CD14-positive monocyte (primary cell): Measurements from ENCODE around the gene C17orf50. TPM values are rescaled to one million over a fixed set of nuclear protein-coding genes. Genes with fewer than 3 reads are reported as not detected.

Experiments used
- DNase-seq, 3 donors: peaks; one replicate each; pipeline ENCODE4 v3.0.0-alpha.2; 2011 to 2022
- H2AFZ ChIP-seq: 2 replicates; pipeline ENCODE4 v1.6.0; 2012; ENCODE audit warnings: mild to moderate bottlenecking, low read depth, low read length, inconsistent platforms; ENCODE audit not compliant: insufficient read depth, poor library complexity, severe bottlenecking
- H3K27ac ChIP-seq, 2 donors: 1 replicate in 1 of 2; 2 replicates in 1 of 2; pipeline ENCODE4 v1.5.1; 2012 to 2013; ENCODE audit warnings: low read length in 2 of 2, control low read depth in 1 of 2, inconsistent platforms in 1 of 2, low read depth in 1 of 2, mild to moderate bottlenecking in 1 of 2
- H3K27me3 ChIP-seq, 2 donors: one replicate each; pipeline versions ENCODE4 v1.6.0 to v1.6.1; 2011 to 2013; ENCODE audit warnings: low read length in 2 of 2; ENCODE audit not compliant: control insufficient read depth in 2 of 2, insufficient read depth in 2 of 2
- H3K36me3 ChIP-seq, 2 donors: replicated peaks in 1 of 2; 1 replicate in 1 of 2; 2 replicates in 1 of 2; pipeline versions ENCODE4 v1.5.1 to v1.6.1; 2012 to 2013; ENCODE audit warnings: low read length in 2 of 2, control low read depth in 1 of 2, inconsistent platforms in 1 of 2, mild to moderate bottlenecking in 1 of 2; ENCODE audit not compliant: insufficient read depth in 2 of 2, control insufficient read depth in 1 of 2
- H3K4me1 ChIP-seq, 2 donors: 1 replicate in 1 of 2; 2 replicates in 1 of 2; pipeline versions ENCODE4 v1.5.1 to v1.6.1; 2012 to 2013; ENCODE audit warnings: low read length in 2 of 2, control low read depth in 1 of 2, inconsistent platforms in 1 of 2, mild to moderate bottlenecking in 1 of 2, moderate library complexity in 1 of 2; ENCODE audit not compliant: insufficient read depth in 2 of 2, control insufficient read depth in 1 of 2
- H3K4me2 ChIP-seq: replicated peaks from 2 replicates; pipeline ENCODE3; 2012; ENCODE audit warnings: low read length, moderate library complexity, mild to moderate bottlenecking; ENCODE audit not compliant: poor library complexity, severe bottlenecking; ENCODE audit errors: extremely low read depth
- H3K4me3 ChIP-seq, 3 experiments: fragments of 200-600 bp in 1 of 3; sonication (generic) in 1 of 3; replicated peaks in 1 of 3; 1 replicate in 2 of 3; 2 replicates in 1 of 3; pipeline ENCODE4 v1.5.1; 2011 to 2013; ENCODE audit warnings: low read length in 3 of 3, mild to moderate bottlenecking in 3 of 3, control low read depth in 2 of 3, low read depth in 2 of 3, inconsistent platforms in 1 of 3, moderate library complexity in 1 of 3
- H3K79me2 ChIP-seq: 2 replicates; pipeline ENCODE4 v1.6.0; 2012; ENCODE audit warnings: mild to moderate bottlenecking, control low read depth, inconsistent platforms, low read length, moderate library complexity; ENCODE audit not compliant: insufficient read depth
- H3K9ac ChIP-seq: 2 replicates; pipeline ENCODE4 v1.6.0; 2017; ENCODE audit warnings: low read length, mild to moderate bottlenecking; ENCODE audit not compliant: insufficient read depth, poor library complexity, severe bottlenecking
- H3K9me3 ChIP-seq, 2 donors: replicated peaks in 1 of 2; 1 replicate in 1 of 2; 2 replicates in 1 of 2; pipeline versions ENCODE4 v1.5.1 to v1.6.1; 2012 to 2013; ENCODE audit warnings: low read length in 2 of 2, control low read depth in 1 of 2; ENCODE audit not compliant: control insufficient read depth in 1 of 2, insufficient read depth in 1 of 2
- H4K20me1 ChIP-seq: 2 replicates; pipeline ENCODE4 v1.6.0; 2012; ENCODE audit warnings: mild to moderate bottlenecking, low read length, control low read depth, moderate library complexity; ENCODE audit not compliant: insufficient read depth
- H3K27ac Mint-ChIP-seq, 7 donors: one replicate each; pipeline ENCODE4 v1.8.0; 2020; ENCODE audit warnings: mild to moderate bottlenecking in 7 of 7, mixed read lengths in 7 of 7, moderate library complexity in 6 of 7, inconsistent platforms in 2 of 7
- H3K27me3 Mint-ChIP-seq, 3 donors: one replicate each; pipeline ENCODE4 v1.8.0; 2021 to 2022; ENCODE audit warnings: low read depth in 3 of 3, mild to moderate bottlenecking in 3 of 3, mixed read lengths in 3 of 3, moderate library complexity in 3 of 3, inconsistent platforms in 1 of 3
- H3K36me3 Mint-ChIP-seq, 2 donors: one replicate each; pipeline ENCODE4 v1.8.0; 2020; ENCODE audit warnings: mixed read lengths in 2 of 2, inconsistent platforms in 1 of 2, mild to moderate bottlenecking in 1 of 2
- H3K4me1 Mint-ChIP-seq: one replicate; pipeline ENCODE4 v1.8.0; 2020; ENCODE audit warnings: mild to moderate bottlenecking, mixed read lengths
- H3K4me3 Mint-ChIP-seq, 2 donors: one replicate each; pipeline ENCODE4 v1.8.0; 2020; ENCODE audit warnings: mild to moderate bottlenecking in 2 of 2, mixed read lengths in 2 of 2, moderate library complexity in 1 of 2
- H3K9me3 Mint-ChIP-seq, 7 donors: one replicate each; pipeline ENCODE4 v1.8.0; 2020 to 2022; ENCODE audit warnings: mixed read lengths in 7 of 7, mild to moderate bottlenecking in 6 of 7, moderate library complexity in 6 of 7, inconsistent platforms in 2 of 7
- CTCF ChIP-seq: fragments of 200-600 bp; IDR thresholded peaks from one replicate; pipeline ENCODE4 v1.8.0; 2022; ENCODE audit warnings: antibody characterized with exemption, mild to moderate bottlenecking
- WGBS: methylation state at CpG from one replicate; pipeline ENCODE4 v1.1.5; 2013; ENCODE audit warnings: missing lambda C conversion rate; ENCODE audit not compliant: insufficient coverage; 5-methylcytosine and 5-hydroxymethylcytosine counted together
- intact Hi-C, 2 donors: fragments of 100-400 bp; cut with micrococcal nuclease; formaldehyde crosslinking; loops; one replicate each; pipeline versions ENCODE4 v1.15.0 to v1.15.1; 2023
- polyA plus RNA-seq, 3 donors: library from polyadenylated mRNA; depleted of rRNA in 1 of 3; unstranded in 2 of 3; stranded (reverse) in 1 of 3; fragments of 300-500 nt in 2 of 3; fragments of >200 nt in 1 of 3; fragmentation: Illumina TruSeq in 2 of 3; gene quantifications; 1 replicate in 2 of 3; 2 replicates in 1 of 3; pipeline ENCODE4 v1.2.3, GENCODE V29; 2012 to 2021

Gene C17orf50
- polyA plus RNA-seq, 3 donors = 0.23 TPM; not detected in 2

DNA sequence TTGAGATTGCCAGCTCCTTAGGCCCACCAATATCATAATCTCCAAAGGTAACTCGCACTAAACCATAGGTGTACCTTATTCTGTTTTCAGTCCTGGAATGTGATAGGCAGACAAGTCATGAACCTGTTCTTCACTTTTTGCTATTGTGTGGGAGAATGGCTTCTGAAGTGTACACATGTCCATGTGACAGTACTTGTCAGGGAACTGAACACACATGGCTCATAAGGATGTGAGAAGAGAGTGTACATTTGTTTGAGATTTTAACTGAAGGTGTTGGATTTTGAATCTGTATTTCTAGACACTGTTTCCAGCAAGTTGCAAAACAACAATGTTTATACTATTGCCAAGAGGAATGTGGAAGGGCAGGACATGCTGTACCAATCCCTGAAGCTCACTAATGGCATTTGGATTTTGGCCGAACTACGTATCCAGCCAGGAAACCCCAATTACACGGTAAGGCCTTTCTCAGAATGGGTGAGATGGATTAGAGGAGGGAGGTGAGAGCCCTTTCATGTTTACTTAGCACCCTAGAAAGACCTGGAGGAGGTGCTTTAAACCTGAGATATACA is 43.7 kb upstream of the C17orf50 start:
- Histone ChIP-seq H3K36me3 (peaks cover 77 to 95% of the 10 kb centered on the region in 2 donors), H3K27ac (no peak overlapping the region), H3K4me1 (no peaks in the 10 kb centered on the region), H3K4me3 (no peak overlapping the region), H3K27me3 (no peaks in the 10 kb centered on the region), H3K79me2 (no peaks in the 10 kb centered on the region), H3K4me2 (no peak overlapping the region), H3K9me3 (no peaks in the 10 kb centered on the region), H4K20me1 (no peaks in the 10 kb centered on the region), H2AFZ (no peak overlapping the region), H3K9ac (no peak overlapping the region)
- H3K27me3 Mint-ChIP-seq = no peaks in the 10 kb centered on the region
- no peak for DNase-seq
- TF ChIP-seq CTCF = no peak
- WGBS = 100% methylated on average over 1 of the region's 4 CpGs
- H3K36me3 Mint-ChIP-seq = peaks cover 50 to 53% of the 10 kb centered on the region in 2 donors
- no peaks in the 10 kb centered on the region for H3K4me1 Mint-ChIP-seq
- no peak overlapping the region for H3K4me3 Mint-ChIP-seq
- no peaks in the 10 kb centered on the region for H3K9me3 Mint-ChIP-seq
- no peak overlapping the region for H3K27ac Mint-ChIP-seq
- intact Hi-C loops = no loop called here

- no CpG with 5 or more reads among the region's 2 CpGs for WGBS
- peaks cover 80 to 92% of the 10 kb centered on the region in 2 donors for H3K36me3 ChIP-seq
- no peak overlapping the region for H3K27ac Mint-ChIP-seq
Observed at GRCh38 chr17:35717475-35717874, 43.2 kb upstream of the C17orf50 start.

More at GRCh38 chr17:35717475-35717874, 43.2 kb upstream of the C17orf50 start:
- intact Hi-C loops = no loop called here
- no peaks in the 10 kb centered on the region for H3K9me3 Mint-ChIP-seq
- H3K27me3 Mint-ChIP-seq = no peaks in the 10 kb centered on the region
- Histone ChIP-seq H3K4me3 (no peak overlapping the region), H3K9me3 (no peaks in the 10 kb centered on the region), H3K4me1 (no peaks in the 10 kb centered on the region), H4K20me1 (no peaks in the 10 kb centered on the region), H3K79me2 (no peaks in the 10 kb centered on the region), H3K27ac (no peak overlapping the region), H3K4me2 (no peak overlapping the region), H2AFZ (no peak overlapping the region), H3K9ac (no peak overlapping the region), H3K27me3 (no peaks in the 10 kb centered on the region)
- DNase-seq = no peak
- peaks cover 51 to 55% of the 10 kb centered on the region in 2 donors for H3K36me3 Mint-ChIP-seq
- H3K4me3 Mint-ChIP-seq = no peak overlapping the region
- TF ChIP-seq CTCF = no peak
- H3K4me1 Mint-ChIP-seq = no peaks in the 10 kb centered on the region
